NCI-H2081 (cell line): ENCODE results near the gene TRNAU1AP.
"Not testable (repeated sequence)": the region's sequence is repeated elsewhere in the genome, so short reads cannot be mapped to it uniquely, and the experiment has no call there.

Experiments
- DNase-seq, 2 experiments: peaks; one replicate each; lab custom pipeline; 2025; lab: John Stamatoyannopoulos, UW

TRNAU1AP gene

GRCh38 chr1:28577052-28577678, 24.3 kb downstream of the TRNAU1AP start:
- DNase-seq, result no peak

GRCh38 chr1:28577738-28578536, 25.1 kb downstream of the TRNAU1AP start:
- DNase-seq, result no peak

- DNase-seq, result no peak
Observed at GRCh38 chr1:28578696-28579218, 25.9 kb downstream of the TRNAU1AP start.

GRCh38 chr1:28579401-28579800, 26.5 kb downstream of the TRNAU1AP start:
- DNase-seq, result no peak

- peak; percentile 30 to 54 for DNase-seq
Observed at GRCh38 chr1:28580722-28581530, 28.0 kb downstream of the TRNAU1AP start.

- DNase-seq, result peak; percentile 95 to 97
Observed at GRCh38 chr1:28581531-28582247, 28.8 kb downstream of the TRNAU1AP start.

- DNase-seq, result no peak
Observed at GRCh38 chr1:28582248-28582615, 29.3 kb downstream of the TRNAU1AP start.

GRCh38 chr1:28586585-28587391, 33.9 kb downstream of the TRNAU1AP start:
- not testable (repeated sequence) for DNase-seq

GRCh38 chr1:28591708-28592320, 38.9 kb downstream of the TRNAU1AP start, which contains the start of gene RAB42:
RAB42 (plus strand) TSS chr1:28592265; CDS start chr1:28592512, 247 bp downstream.
- DNase-seq, result no peak

GRCh38 chr1:28592321-28593071, 39.6 kb downstream of the TRNAU1AP start:
- DNase-seq, result no peak

GRCh38 chr1:28593988-28594356, 41.1 kb downstream of the TRNAU1AP start:
- not testable (repeated sequence) for DNase-seq

GRCh38 chr1:28594686-28595411, 42.0 kb downstream of the TRNAU1AP start:
- DNase-seq, result not testable (repeated sequence)

GRCh38 chr1:28595412-28596191, 42.7 kb downstream of the TRNAU1AP start:
- DNase-seq, result no peak

- not testable (repeated sequence) for DNase-seq
Observed at GRCh38 chr1:28596276-28596675, 43.4 kb downstream of the TRNAU1AP start.

GRCh38 chr1:28601696-28602095, 48.8 kb downstream of the TRNAU1AP start:
- no peak for DNase-seq

- peak; percentile 60 to 71 for DNase-seq
Observed at GRCh38 chr1:28602536-28603439, 49.9 kb downstream of the TRNAU1AP start.

GRCh38 chr1:28604411-28604810, 51.5 kb downstream of the TRNAU1AP start:
- no peak for DNase-seq
